BLaER1 treated with 17β-estradiol and CSF1 and Interleukin-3, amounts not matched to agents 10 nM and 100 nM (cell line): ENCODE measurements around the gene SERPINB11.

ENCODE experiments used
- H3K27ac ChIP-seq, 11 experiments: shearing (Covaris generic); formaldehyde crosslinking; 2 replicates each; pipeline ENCODE4 v1.8.1; 2022
- H3K27me3 ChIP-seq, 11 experiments: shearing (Covaris generic); formaldehyde crosslinking; 2 replicates each; pipeline ENCODE4 v1.8.1; 2022
- H3K36me3 ChIP-seq, 11 experiments: shearing (Covaris generic); formaldehyde crosslinking; 2 replicates each; pipeline ENCODE4 v1.8.1; 2022
- H3K4me1 ChIP-seq, 10 experiments: shearing (Covaris generic); formaldehyde crosslinking; 2 replicates each; pipeline ENCODE4 v1.8.1; 2022
- H3K4me2 ChIP-seq, 11 experiments: shearing (Covaris generic); formaldehyde crosslinking; 2 replicates each; pipeline ENCODE4 v1.8.1; 2022
- H3K4me3 ChIP-seq, 10 experiments: shearing (Covaris generic); formaldehyde crosslinking; 2 replicates each; pipeline ENCODE4 v1.8.1; 2022
- H3K9ac ChIP-seq, 11 experiments: shearing (Covaris generic); formaldehyde crosslinking; 2 replicates each; pipeline ENCODE4 v1.8.1; 2022
- H3K9me3 ChIP-seq, 11 experiments: shearing (Covaris generic); formaldehyde crosslinking; replicated peaks in 1 of 11; 2 replicates each; pipeline ENCODE4 v1.8.1; 2022
- H4K20me1 ChIP-seq, 11 experiments: shearing (Covaris generic); formaldehyde crosslinking; 2 replicates each; pipeline ENCODE4 v1.8.1; 2022
- Cebpa-rat ChIP-seq, 11 experiments: shearing (Covaris generic); IDR thresholded peaks; 2 replicates each; pipeline ENCODE4 v1.8.1; 2022

Gene SERPINB11

GRCh38 chr18:63683152-63683551, 19.6 kb upstream of the SERPINB11 start:
- H3K4me1 ChIP-seq, result no peaks in the 10 kb centered on the region
- no peaks in the 10 kb centered on the region for H4K20me1 ChIP-seq
- TF ChIP-seq Cebpa-rat (IDR thresholded peaks at IDR 0.05), result no peak
- no peak overlapping the region for H3K9ac ChIP-seq
- H3K27ac ChIP-seq, result no peak overlapping the region
- H3K9me3 ChIP-seq, result peaks cover 0 to 8% (median 0%) of the 10 kb centered on the region in 11 experiments; a peak in 6 of 22 replicates
- no peak overlapping the region for H3K4me3 ChIP-seq
- no peaks in the 10 kb centered on the region for H3K27me3 ChIP-seq
- H3K36me3 ChIP-seq, result no peaks in the 10 kb centered on the region
- H3K4me2 ChIP-seq, result no peak overlapping the region

DNA sequence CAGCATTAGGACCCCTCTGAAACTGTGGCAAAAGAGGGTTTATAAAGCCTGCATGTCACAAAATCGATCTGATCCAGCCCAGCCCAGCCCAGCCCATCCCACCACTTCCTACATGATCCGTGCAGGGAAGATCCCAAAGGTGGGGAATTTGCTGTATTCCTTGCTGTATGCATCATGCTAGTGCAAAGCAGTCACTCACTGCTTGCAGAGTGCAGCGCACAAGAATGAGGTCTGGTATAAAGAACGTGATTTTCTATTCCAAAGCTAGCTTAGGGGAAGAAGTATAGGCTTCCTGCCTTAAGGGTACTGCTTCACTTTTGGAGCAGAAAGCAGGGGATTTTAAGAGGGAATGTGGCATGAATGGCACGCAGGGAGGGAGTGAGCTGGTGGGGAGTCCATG, 18.9 kb upstream of the SERPINB11 start:
- no peak for TF ChIP-seq Cebpa-rat (IDR thresholded peaks at IDR 0.05)
- Histone ChIP-seq H3K9ac (no peak overlapping the region), H3K36me3 (no peaks in the 10 kb centered on the region), H3K4me3 (no peak overlapping the region), H3K4me1 (no peaks in the 10 kb centered on the region), H3K4me2 (no peak overlapping the region), H4K20me1 (no peaks in the 10 kb centered on the region), H3K9me3 (peaks cover 0 to 12% (median 4%) of the 10 kb centered on the region in 11 experiments; a peak in 8 of 22 replicates), H3K27ac (no peak overlapping the region), H3K27me3 (no peaks in the 10 kb centered on the region)

GRCh38 chr18:63684718-63685117, 18.0 kb upstream of the SERPINB11 start:
- TF ChIP-seq Cebpa-rat (IDR thresholded peaks at IDR 0.05), result no peak
- Histone ChIP-seq H3K27me3 (no peaks in the 10 kb centered on the region), H4K20me1 (no peaks in the 10 kb centered on the region), H3K36me3 (no peaks in the 10 kb centered on the region), H3K9me3 (peaks cover 0 to 12% (median 4%) of the 10 kb centered on the region in 11 experiments; a peak in 9 of 22 replicates), H3K4me1 (no peaks in the 10 kb centered on the region), H3K4me2 (no peak overlapping the region), H3K27ac (no peak overlapping the region), H3K4me3 (no peak overlapping the region), H3K9ac (no peak overlapping the region)

- no peak overlapping the region for H3K4me3 ChIP-seq
- no peaks in the 10 kb centered on the region for H3K36me3 ChIP-seq
- peaks cover 0 to 15% (median 5%) of the 10 kb centered on the region in 11 experiments; a peak in 13 of 22 replicates for H3K9me3 ChIP-seq
- no peak overlapping the region for H3K4me2 ChIP-seq
- no peaks in the 10 kb centered on the region for H4K20me1 ChIP-seq
- H3K27me3 ChIP-seq, result no peaks in the 10 kb centered on the region
- no peak overlapping the region for H3K27ac ChIP-seq
- no peaks in the 10 kb centered on the region for H3K4me1 ChIP-seq
- no peak overlapping the region for H3K9ac ChIP-seq
- no peak for TF ChIP-seq Cebpa-rat (IDR thresholded peaks at IDR 0.05)
These were observed 15.9 kb upstream of the SERPINB11 start for GRCh38 chr18:63686871-63687270.

DNA sequence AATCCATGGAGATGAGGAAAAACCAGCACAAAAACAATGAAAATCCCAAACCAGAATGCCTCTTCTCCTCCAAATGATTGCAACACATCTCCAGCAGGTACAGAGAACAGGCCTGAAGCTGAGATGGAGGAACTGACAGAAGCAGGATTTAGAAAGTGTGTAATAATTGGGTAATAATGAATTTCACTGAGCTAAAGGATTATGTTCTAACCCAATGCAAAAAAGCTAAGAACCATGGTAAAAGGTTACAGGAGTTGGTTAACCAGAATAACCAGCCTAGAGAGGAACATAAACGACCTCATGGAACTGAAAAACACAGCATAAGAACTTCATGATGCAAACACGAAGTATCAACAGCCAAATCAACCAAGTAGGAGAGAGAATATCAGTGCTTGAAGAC, 13.7 kb upstream of the SERPINB11 start:
- no peaks in the 10 kb centered on the region for H3K27me3 ChIP-seq
- H3K27ac ChIP-seq, result no peak overlapping the region
- TF ChIP-seq Cebpa-rat (IDR thresholded peaks at IDR 0.05), result 0 out of 22 replicates have a peak, but pooled peaks of 1 of the 11 experiments have one; percentile 11
- no peaks in the 10 kb centered on the region for H4K20me1 ChIP-seq
- H3K9me3 ChIP-seq, result peaks cover 0 to 28% (median 13%) of the 10 kb centered on the region in 11 experiments; a peak in 16 of 22 replicates
- no peaks in the 10 kb centered on the region for H3K4me1 ChIP-seq
- H3K4me3 ChIP-seq, result no peak overlapping the region
- H3K36me3 ChIP-seq, result no peaks in the 10 kb centered on the region
- H3K4me2 ChIP-seq, result no peak overlapping the region
- no peak overlapping the region for H3K9ac ChIP-seq

- H3K36me3 ChIP-seq, result no peaks in the 10 kb centered on the region
- no peaks in the 10 kb centered on the region for H4K20me1 ChIP-seq
- no peak overlapping the region for H3K9ac ChIP-seq
- no peak for TF ChIP-seq Cebpa-rat (IDR thresholded peaks at IDR 0.05)
- no peak overlapping the region for H3K27ac ChIP-seq
- no peaks in the 10 kb centered on the region for H3K4me1 ChIP-seq
- no peak overlapping the region for H3K4me2 ChIP-seq
- H3K9me3 ChIP-seq, result peaks cover 0 to 16% (median 0%) of the 10 kb centered on the region in 11 experiments; a peak in 9 of 22 replicates
- no peaks in the 10 kb centered on the region for H3K27me3 ChIP-seq
- H3K4me3 ChIP-seq, result no peak overlapping the region
These were observed 5.6 kb upstream of the SERPINB11 start for GRCh38 chr18:63697097-63697660.

- no peaks in the 10 kb centered on the region for H4K20me1 ChIP-seq
- H3K4me2 ChIP-seq, result no peak overlapping the region
- no peaks in the 10 kb centered on the region for H3K27me3 ChIP-seq
- no peaks in the 10 kb centered on the region for H3K4me1 ChIP-seq
- no peak overlapping the region for H3K9ac ChIP-seq
- H3K4me3 ChIP-seq, result no peak overlapping the region
- H3K9me3 ChIP-seq, result no peaks in the 10 kb centered on the region
- H3K27ac ChIP-seq, result no peak overlapping the region
- H3K36me3 ChIP-seq, result no peaks in the 10 kb centered on the region
- TF ChIP-seq Cebpa-rat (IDR thresholded peaks at IDR 0.05), result no peak
These were observed 2.3 kb upstream of the SERPINB11 start for GRCh38 chr18:63700501-63700900.

DNA sequence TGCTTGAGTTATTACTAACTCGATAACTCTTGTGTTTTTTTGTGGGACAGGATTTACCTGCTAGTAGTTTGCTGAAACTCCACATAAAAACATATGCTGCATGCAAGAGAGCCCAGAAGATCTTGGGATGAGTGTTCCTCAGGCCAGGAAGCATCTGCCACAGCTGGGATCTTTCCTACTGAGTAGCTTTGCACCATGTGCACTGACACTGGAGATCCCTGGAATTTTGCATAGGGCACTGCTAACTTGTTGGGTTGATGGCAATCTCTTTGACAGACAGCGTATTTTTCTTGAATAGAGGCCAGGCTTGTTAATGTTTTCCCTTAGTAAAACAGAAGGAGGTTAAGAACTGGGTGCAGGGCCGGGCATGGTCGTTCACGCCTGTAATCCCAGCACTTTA, 808 bp upstream of the SERPINB11 start:
- Histone ChIP-seq H3K4me3 (no peak overlapping the region), H3K9me3 (no peaks in the 10 kb centered on the region), H4K20me1 (no peaks in the 10 kb centered on the region), H3K27me3 (no peaks in the 10 kb centered on the region), H3K4me2 (no peak overlapping the region), H3K36me3 (no peaks in the 10 kb centered on the region), H3K4me1 (no peaks in the 10 kb centered on the region), H3K9ac (no peak overlapping the region), H3K27ac (no peak overlapping the region)
- TF ChIP-seq Cebpa-rat (IDR thresholded peaks at IDR 0.05), result no peak

GRCh38 chr18:63705401-63705800, 2.6 kb downstream of the SERPINB11 start:
- no peak overlapping the region for H3K4me2 ChIP-seq
- no peak overlapping the region for H3K27ac ChIP-seq
- no peaks in the 10 kb centered on the region for H4K20me1 ChIP-seq
- H3K36me3 ChIP-seq, result no peaks in the 10 kb centered on the region
- TF ChIP-seq Cebpa-rat (IDR thresholded peaks at IDR 0.05), result no peak
- no peaks in the 10 kb centered on the region for H3K9me3 ChIP-seq
- H3K27me3 ChIP-seq, result no peaks in the 10 kb centered on the region
- no peak overlapping the region for H3K4me3 ChIP-seq
- H3K4me1 ChIP-seq, result no peaks in the 10 kb centered on the region
- no peak overlapping the region for H3K9ac ChIP-seq

DNA sequence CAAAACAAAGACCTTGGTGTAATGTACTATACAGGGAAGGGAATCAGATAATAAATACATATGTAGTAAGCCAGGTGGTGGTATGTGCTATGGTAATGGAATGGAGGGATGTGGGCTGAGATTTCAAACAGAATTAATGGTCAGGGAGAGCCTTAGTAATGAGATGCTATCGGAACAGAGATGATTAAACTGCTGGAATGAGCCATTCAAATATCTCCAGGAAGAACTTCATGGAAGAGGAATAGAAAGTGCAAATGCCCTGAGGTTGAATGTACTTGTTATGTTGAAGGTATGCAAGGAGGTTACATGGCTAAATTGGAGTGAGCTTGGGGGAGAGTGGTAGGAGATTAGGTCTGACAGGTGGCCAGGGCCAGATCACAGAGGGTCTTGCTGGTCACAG, 5.1 kb downstream of the SERPINB11 start:
- Histone ChIP-seq H3K4me2 (no peak overlapping the region), H3K9me3 (peaks cover 0 to 10% (median 5%) of the 10 kb centered on the region in 11 experiments; a peak in 11 of 22 replicates), H3K9ac (no peak overlapping the region), H3K36me3 (no peaks in the 10 kb centered on the region), H3K4me1 (no peaks in the 10 kb centered on the region), H3K27ac (no peak overlapping the region), H4K20me1 (no peaks in the 10 kb centered on the region), H3K4me3 (no peak overlapping the region), H3K27me3 (no peaks in the 10 kb centered on the region)
- TF ChIP-seq Cebpa-rat (IDR thresholded peaks at IDR 0.05), result no peak
